Measurements from ENCODE around the gene RAB1B.

DNA sequence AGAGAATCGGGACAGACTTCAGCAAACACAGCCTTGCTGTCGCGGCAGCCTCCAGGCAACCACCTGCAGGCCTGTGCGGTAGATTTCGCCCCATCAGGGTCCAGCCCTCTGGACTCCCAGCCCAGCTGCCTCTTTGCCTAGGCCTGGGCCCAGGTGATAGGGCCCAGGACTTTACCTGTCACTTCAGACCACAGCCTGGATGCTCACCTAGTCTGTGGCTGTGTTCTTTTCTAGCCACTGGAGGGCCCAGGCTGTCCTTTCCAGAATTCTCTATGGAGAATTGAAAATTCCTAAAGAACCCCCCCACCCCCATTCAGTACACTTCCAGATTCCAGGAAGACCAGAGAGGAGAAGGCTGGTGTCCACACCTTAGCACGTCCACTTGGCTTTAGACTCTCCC lies 30.6 kb upstream of the RAB1B start:
- TF ChIP-seq, protein P1, sequence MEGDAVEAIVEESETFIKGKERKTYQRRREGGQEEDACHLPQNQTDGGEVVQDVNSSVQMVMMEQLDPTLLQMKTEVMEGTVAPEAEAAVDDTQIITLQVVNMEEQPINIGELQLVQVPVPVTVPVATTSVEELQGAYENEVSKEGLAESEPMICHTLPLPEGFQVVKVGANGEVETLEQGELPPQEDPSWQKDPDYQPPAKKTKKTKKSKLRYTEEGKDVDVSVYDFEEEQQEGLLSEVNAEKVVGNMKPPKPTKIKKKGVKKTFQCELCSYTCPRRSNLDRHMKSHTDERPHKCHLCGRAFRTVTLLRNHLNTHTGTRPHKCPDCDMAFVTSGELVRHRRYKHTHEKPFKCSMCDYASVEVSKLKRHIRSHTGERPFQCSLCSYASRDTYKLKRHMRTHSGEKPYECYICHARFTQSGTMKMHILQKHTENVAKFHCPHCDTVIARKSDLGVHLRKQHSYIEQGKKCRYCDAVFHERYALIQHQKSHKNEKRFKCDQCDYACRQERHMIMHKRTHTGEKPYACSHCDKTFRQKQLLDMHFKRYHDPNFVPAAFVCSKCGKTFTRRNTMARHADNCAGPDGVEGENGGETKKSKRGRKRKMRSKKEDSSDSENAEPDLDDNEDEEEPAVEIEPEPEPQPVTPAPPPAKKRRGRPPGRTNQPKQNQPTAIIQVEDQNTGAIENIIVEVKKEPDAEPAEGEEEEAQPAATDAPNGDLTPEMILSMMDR (IDR thresholded peaks at IDR 0.05; ENCODE audit: low read depth, low read length, missing input control), result no peak
- TF ChIP-seq, protein P2, sequence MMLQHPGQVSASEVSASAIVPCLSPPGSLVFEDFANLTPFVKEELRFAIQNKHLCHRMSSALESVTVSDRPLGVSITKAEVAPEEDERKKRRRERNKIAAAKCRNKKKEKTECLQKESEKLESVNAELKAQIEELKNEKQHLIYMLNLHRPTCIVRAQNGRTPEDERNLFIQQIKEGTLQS (IDR thresholded peaks at IDR 0.05), result no peak
